SU-DHL-6 (cell line): ENCODE data around the gene NAPA.

Experiments used
- EZH2phosphoT487 ChIP-seq: fragments of 200-600 bp; sonication (generic), shearing (Covaris generic); conservative IDR thresholded peaks from 2 replicates; pipeline ENCODE4 v1.6.1; 2018; ENCODE audit warnings: mild to moderate bottlenecking, antibody characterized with exemption, low read length, moderate library complexity, mixed read lengths
- TF ChIP-seq, protein P1 (sequence below): fragments of 200-600 bp; sonication (generic); IDR thresholded peaks from one replicate; pipeline ENCODE4 v1.5.1; 2017; ENCODE audit warnings: antibody characterized with exemption, mild to moderate bottlenecking, low read length, moderate library complexity; ENCODE audit not compliant: insufficient read depth, poor library complexity, severe bottlenecking

DNA sequence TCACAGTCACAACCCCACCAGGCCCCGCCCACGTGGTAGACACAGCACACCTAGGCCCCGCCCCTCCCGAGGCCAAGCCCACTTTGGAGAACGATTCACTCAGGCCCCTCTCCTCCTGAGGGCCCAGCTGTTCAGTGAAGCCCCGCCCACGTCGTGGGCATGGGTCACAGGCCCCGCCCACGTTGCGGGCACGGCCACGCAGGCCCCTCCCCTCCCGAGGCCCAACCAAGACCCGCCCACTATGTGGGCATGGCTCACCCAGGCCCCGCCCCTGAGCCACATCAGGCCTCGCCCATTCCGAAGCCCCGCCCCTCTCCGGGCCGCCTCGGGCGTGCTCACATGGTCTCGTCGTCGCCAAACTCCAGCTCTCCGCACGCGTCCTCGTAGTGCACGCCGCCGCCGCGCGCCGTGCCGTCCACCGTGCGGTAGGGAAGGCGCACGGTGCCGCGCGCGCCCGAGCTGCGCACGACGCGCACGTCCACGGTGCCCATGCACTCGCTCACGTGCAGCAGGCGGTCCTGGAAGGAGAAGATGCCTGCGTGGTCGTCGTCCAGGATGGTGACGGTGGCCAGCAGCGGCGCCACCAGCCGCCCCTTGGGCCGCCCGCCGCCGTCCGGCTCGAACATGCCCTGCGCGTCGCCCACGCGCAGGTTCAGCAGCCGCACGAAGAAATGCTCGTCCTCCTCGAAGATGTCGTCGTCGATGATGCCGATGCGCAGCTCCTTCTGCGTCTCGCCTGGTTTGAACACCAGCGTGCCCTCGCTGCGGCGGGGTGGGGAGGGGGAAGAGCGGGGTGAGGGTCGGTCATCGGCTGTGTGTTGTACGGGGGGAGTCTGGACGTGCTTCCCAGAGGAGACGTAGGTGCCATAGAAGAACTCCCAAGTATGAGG is 67.1 kb downstream of the NAPA start:
- TF ChIP-seq, protein P1, sequence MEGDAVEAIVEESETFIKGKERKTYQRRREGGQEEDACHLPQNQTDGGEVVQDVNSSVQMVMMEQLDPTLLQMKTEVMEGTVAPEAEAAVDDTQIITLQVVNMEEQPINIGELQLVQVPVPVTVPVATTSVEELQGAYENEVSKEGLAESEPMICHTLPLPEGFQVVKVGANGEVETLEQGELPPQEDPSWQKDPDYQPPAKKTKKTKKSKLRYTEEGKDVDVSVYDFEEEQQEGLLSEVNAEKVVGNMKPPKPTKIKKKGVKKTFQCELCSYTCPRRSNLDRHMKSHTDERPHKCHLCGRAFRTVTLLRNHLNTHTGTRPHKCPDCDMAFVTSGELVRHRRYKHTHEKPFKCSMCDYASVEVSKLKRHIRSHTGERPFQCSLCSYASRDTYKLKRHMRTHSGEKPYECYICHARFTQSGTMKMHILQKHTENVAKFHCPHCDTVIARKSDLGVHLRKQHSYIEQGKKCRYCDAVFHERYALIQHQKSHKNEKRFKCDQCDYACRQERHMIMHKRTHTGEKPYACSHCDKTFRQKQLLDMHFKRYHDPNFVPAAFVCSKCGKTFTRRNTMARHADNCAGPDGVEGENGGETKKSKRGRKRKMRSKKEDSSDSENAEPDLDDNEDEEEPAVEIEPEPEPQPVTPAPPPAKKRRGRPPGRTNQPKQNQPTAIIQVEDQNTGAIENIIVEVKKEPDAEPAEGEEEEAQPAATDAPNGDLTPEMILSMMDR, result no peak
- TF ChIP-seq EZH2phosphoT487, result no peak
